ENCODE results near the gene ADGRE3. TPM values are rescaled to one million over a fixed set of nuclear protein-coding genes. Genes with fewer than 3 reads are reported as not detected.

The ADGRE3 gene
- total RNA-seq, 2 donors from 2014 or later: not detected

GRCh38 chr19:14678199-14678598, 3.6 kb upstream of the ADGRE3 start:
- ATAC-seq (no peak), DNase-seq (ENCODE audit: low spot score in 2 of 2) (no peak)
- Mint-ChIP-seq H3K36me3 (no peaks in the 10 kb centered on the region), H3K27ac (no peak overlapping the region), H3K9me3 (no peaks in the 10 kb centered on the region)

- H3K36me3 Mint-ChIP-seq: no peaks in the 10 kb centered on the region
- ATAC-seq: no peak
- no peak overlapping the region for H3K27ac Mint-ChIP-seq
- no peak for DNase-seq (ENCODE audit: low spot score in 2 of 2)
- H3K9me3 Mint-ChIP-seq: no peaks in the 10 kb centered on the region
These were observed 2.8 kb upstream of the ADGRE3 start for GRCh38 chr19:14677464-14677863.

- ATAC-seq (no peak), DNase-seq (ENCODE audit: low spot score in 2 of 2) (no peak)
- H3K27ac Mint-ChIP-seq: no peak overlapping the region
- no peaks in the 10 kb centered on the region for H3K36me3 Mint-ChIP-seq
- no peaks in the 10 kb centered on the region for H3K9me3 Mint-ChIP-seq
These were observed 2.1 kb upstream of the ADGRE3 start for GRCh38 chr19:14676762-14677161.

GRCh38 chr19:14673088-14673487, 1.6 kb downstream of the ADGRE3 start:
- no peak for DNase-seq (ENCODE audit: low spot score in 2 of 2)
- Mint-ChIP-seq H3K36me3 (no peaks in the 10 kb centered on the region), H3K27ac (no peak overlapping the region), H3K9me3 (peaks cover 0 to 5% of the 10 kb centered on the region in 2 donors)
- no peak for ATAC-seq

- H3K27ac Mint-ChIP-seq: no peak overlapping the region
- peaks cover 0 to 5% of the 10 kb centered on the region in 2 donors for H3K9me3 Mint-ChIP-seq
- ATAC-seq (no peak), DNase-seq (ENCODE audit: low spot score in 2 of 2) (no peak)
- H3K36me3 Mint-ChIP-seq: no peaks in the 10 kb centered on the region
These were observed 2.3 kb downstream of the ADGRE3 start for GRCh38 chr19:14672188-14672872.

GRCh38 chr19:14670408-14670807, 4.2 kb downstream of the ADGRE3 start:
- ATAC-seq (no peak), DNase-seq (ENCODE audit: low spot score in 2 of 2) (no peak)
- Mint-ChIP-seq H3K36me3 (no peaks in the 10 kb centered on the region), H3K9me3 (peaks cover 0 to 8% of the 10 kb centered on the region in 2 donors), H3K27ac (no peak overlapping the region)

- Mint-ChIP-seq H3K36me3 (no peaks in the 10 kb centered on the region), H3K27ac (no peak overlapping the region), H3K9me3 (peaks cover 0 to 8% of the 10 kb centered on the region in 2 donors)
- ATAC-seq: no peak
- DNase-seq (ENCODE audit: low spot score in 2 of 2): no peak
These were observed 4.7 kb downstream of the ADGRE3 start for GRCh38 chr19:14669940-14670339.

GRCh38 chr19:14661372-14661924, 13.2 kb downstream of the ADGRE3 start:
- no peak for DNase-seq (ENCODE audit: low spot score in 2 of 2)
- H3K36me3 Mint-ChIP-seq: no peaks in the 10 kb centered on the region
- H3K27ac Mint-ChIP-seq: no peak overlapping the region
- ATAC-seq: no peak
- no peaks in the 10 kb centered on the region for H3K9me3 Mint-ChIP-seq

- Mint-ChIP-seq H3K27ac (no peak overlapping the region), H3K36me3 (no peaks in the 10 kb centered on the region), H3K9me3 (no peaks in the 10 kb centered on the region)
- ATAC-seq (no peak), DNase-seq (ENCODE audit: low spot score in 2 of 2) (no peak)
These were observed 14.7 kb downstream of the ADGRE3 start for GRCh38 chr19:14659874-14660489.

GRCh38 chr19:14655726-14656125, 18.9 kb downstream of the ADGRE3 start:
- no peak for ATAC-seq
- peak overlapping the region in 1 of 2 donors; percentile 7 for H3K27ac Mint-ChIP-seq
- no peaks in the 10 kb centered on the region for H3K36me3 Mint-ChIP-seq
- no peak for DNase-seq (ENCODE audit: low spot score in 2 of 2)
- no peaks in the 10 kb centered on the region for H3K9me3 Mint-ChIP-seq

- Mint-ChIP-seq H3K36me3 (no peaks in the 10 kb centered on the region), H3K9me3 (peaks cover 5% of the 10 kb centered on the region in 2 donors), H3K27ac (no peak overlapping the region)
- ATAC-seq (no peak), DNase-seq (ENCODE audit: low spot score in 2 of 2) (no peak)
These were observed 19.7 kb downstream of the ADGRE3 start for GRCh38 chr19:14654786-14655560.

- Mint-ChIP-seq H3K27ac (peak overlapping the region in 1 of 2 donors; percentile 5), H3K36me3 (no peaks in the 10 kb centered on the region), H3K9me3 (peaks cover 5 to 6% of the 10 kb centered on the region in 2 donors)
- ATAC-seq (no peak), DNase-seq (ENCODE audit: low spot score in 2 of 2) (no peak)
These were observed 24.5 kb downstream of the ADGRE3 start for GRCh38 chr19:14650161-14650560.

- no peaks in the 10 kb centered on the region for H3K36me3 Mint-ChIP-seq
- no peak for DNase-seq (ENCODE audit: low spot score in 2 of 2)
- no peak for ATAC-seq
- H3K27ac Mint-ChIP-seq: no peak overlapping the region
- peaks cover 5 to 6% of the 10 kb centered on the region in 2 donors for H3K9me3 Mint-ChIP-seq
These were observed 25.6 kb downstream of the ADGRE3 start for GRCh38 chr19:14649020-14649419.

GRCh38 chr19:14648506-14648905, 26.1 kb downstream of the ADGRE3 start:
- Mint-ChIP-seq H3K27ac (no peak overlapping the region), H3K36me3 (no peaks in the 10 kb centered on the region), H3K9me3 (peaks cover 5 to 6% of the 10 kb centered on the region in 2 donors)
- no peak for ATAC-seq
- DNase-seq (ENCODE audit: low spot score in 2 of 2): no peak

- Mint-ChIP-seq H3K9me3 (peaks cover 10 to 16% of the 10 kb centered on the region in 2 donors), H3K27ac (no peak overlapping the region), H3K36me3 (peaks cover 0 to 11% of the 10 kb centered on the region in 2 donors)
- DNase-seq (ENCODE audit: low spot score in 2 of 2): no peak
- no peak for ATAC-seq
These were observed 34.9 kb downstream of the ADGRE3 start for GRCh38 chr19:14639536-14640277.

- H3K9me3 Mint-ChIP-seq: peaks cover 0 to 16% of the 10 kb centered on the region in 2 donors
- peaks cover 2 to 6% of the 10 kb centered on the region in 2 donors for H3K36me3 Mint-ChIP-seq
- no peak overlapping the region for H3K27ac Mint-ChIP-seq
- ATAC-seq (peak; percentile 51 to 54), DNase-seq (ENCODE audit: low spot score in 2 of 2) (peak in 1 of 2 donors; percentile 9)
These were observed 42.4 kb downstream of the ADGRE3 start for GRCh38 chr19:14632286-14632685.

All from activated naive CD4-positive, alpha-beta T cell treated with anti-CD3 and anti-CD28 coated beads, Interleukin-2, amount 50 U/mL, for 72 hours (primary cell).